Measurements from ENCODE around the gene TBC1D8B.
"Not testable (repeated sequence)": the region's sequence is repeated elsewhere in the genome, so short reads cannot be mapped to it uniquely, and the experiment has no call there.

Gene TBC1D8B

GRCh38 chrX:106862972-106863688, 60.7 kb downstream of the TBC1D8B start:
- Histone ChIP-seq H3K36me3 (ENCODE audit: insufficient read depth, low read length) (no peaks in the 10 kb centered on the region), H3K4me3 (ENCODE audit: low read length) (no peak overlapping the region), H3K9ac (ENCODE audit: low read depth, low read length) (no peak overlapping the region), H3K4me2 (ENCODE audit: low read length) (no peak overlapping the region), H3K9me3 (replicated peaks; ENCODE audit: low read length) (peaks cover 4% of the 10 kb centered on the region), H3K27me3 (ENCODE audit: control insufficient read depth, insufficient read depth, low read length) (no peaks in the 10 kb centered on the region), H3K4me1 (ENCODE audit: control insufficient read depth, insufficient read depth, low read length) (no peaks in the 10 kb centered on the region)

- Histone ChIP-seq H3K9ac (ENCODE audit: low read depth, low read length) (no peak overlapping the region), H3K9me3 (replicated peaks; ENCODE audit: low read length) (peaks cover 4% of the 10 kb centered on the region), H3K4me1 (ENCODE audit: control insufficient read depth, insufficient read depth, low read length) (no peaks in the 10 kb centered on the region), H3K4me3 (ENCODE audit: low read length) (no peak overlapping the region), H3K4me2 (ENCODE audit: low read length) (no peak overlapping the region), H3K27me3 (ENCODE audit: control insufficient read depth, insufficient read depth, low read length) (no peaks in the 10 kb centered on the region), H3K36me3 (ENCODE audit: insufficient read depth, low read length) (no peaks in the 10 kb centered on the region)
Observed at GRCh38 chrX:106863697-106864096, 61.2 kb downstream of the TBC1D8B start.

GRCh38 chrX:106872796-106873195, 70.3 kb downstream of the TBC1D8B start:
- H3K27me3 ChIP-seq (ENCODE audit: control insufficient read depth, insufficient read depth, low read length); H3K4me2 ChIP-seq (ENCODE audit: low read length); H3K4me1 ChIP-seq (ENCODE audit: control insufficient read depth, insufficient read depth, low read length); H3K9ac ChIP-seq (ENCODE audit: low read depth, low read length); H3K36me3 ChIP-seq (ENCODE audit: insufficient read depth, low read length); H3K9me3 ChIP-seq (replicated peaks; ENCODE audit: low read length); H3K4me3 ChIP-seq (ENCODE audit: low read length): not testable (repeated sequence)

- no peak overlapping the region for H3K4me3 ChIP-seq (ENCODE audit: low read length)
- H3K27me3 ChIP-seq (ENCODE audit: control insufficient read depth, insufficient read depth, low read length), result no peaks in the 10 kb centered on the region
- no peak overlapping the region for H3K9ac ChIP-seq (ENCODE audit: low read depth, low read length)
- no peak overlapping the region for H3K4me2 ChIP-seq (ENCODE audit: low read length)
- no peaks in the 10 kb centered on the region for H3K9me3 ChIP-seq (replicated peaks; ENCODE audit: low read length)
- no peaks in the 10 kb centered on the region for H3K36me3 ChIP-seq (ENCODE audit: insufficient read depth, low read length)
- H3K4me1 ChIP-seq (ENCODE audit: control insufficient read depth, insufficient read depth, low read length), result no peaks in the 10 kb centered on the region
Observed at GRCh38 chrX:106874075-106874474, 71.6 kb downstream of the TBC1D8B start.

GRCh38 chrX:106875151-106875550, 72.7 kb downstream of the TBC1D8B start:
- H3K9me3 ChIP-seq (replicated peaks; ENCODE audit: low read length), result no peaks in the 10 kb centered on the region
- no peak overlapping the region for H3K4me2 ChIP-seq (ENCODE audit: low read length)
- H3K9ac ChIP-seq (ENCODE audit: low read depth, low read length), result no peak overlapping the region
- no peaks in the 10 kb centered on the region for H3K4me1 ChIP-seq (ENCODE audit: control insufficient read depth, insufficient read depth, low read length)
- no peak overlapping the region for H3K4me3 ChIP-seq (ENCODE audit: low read length)
- no peaks in the 10 kb centered on the region for H3K27me3 ChIP-seq (ENCODE audit: control insufficient read depth, insufficient read depth, low read length)
- H3K36me3 ChIP-seq (ENCODE audit: insufficient read depth, low read length), result no peaks in the 10 kb centered on the region

- Histone ChIP-seq H3K9me3 (replicated peaks; ENCODE audit: low read length) (no peaks in the 10 kb centered on the region), H3K4me1 (ENCODE audit: control insufficient read depth, insufficient read depth, low read length) (peaks cover under 1% of the 10 kb centered on the region), H3K4me2 (ENCODE audit: low read length) (no peak overlapping the region), H3K9ac (ENCODE audit: low read depth, low read length) (no peak overlapping the region), H3K4me3 (ENCODE audit: low read length) (no peak overlapping the region), H3K27me3 (ENCODE audit: control insufficient read depth, insufficient read depth, low read length) (peaks cover 19% of the 10 kb centered on the region), H3K36me3 (ENCODE audit: insufficient read depth, low read length) (no peaks in the 10 kb centered on the region)
Observed at GRCh38 chrX:106889468-106889867, 87.0 kb downstream of the TBC1D8B start.

GRCh38 chrX:106891762-106892460, 89.4 kb downstream of the TBC1D8B start:
- no peaks in the 10 kb centered on the region for H3K36me3 ChIP-seq (ENCODE audit: insufficient read depth, low read length)
- peaks cover 22% of the 10 kb centered on the region for H3K4me1 ChIP-seq (ENCODE audit: control insufficient read depth, insufficient read depth, low read length)
- H3K4me3 ChIP-seq (ENCODE audit: low read length), result no peak overlapping the region
- peaks cover 19% of the 10 kb centered on the region for H3K27me3 ChIP-seq (ENCODE audit: control insufficient read depth, insufficient read depth, low read length)
- no peak overlapping the region for H3K9ac ChIP-seq (ENCODE audit: low read depth, low read length)
- H3K4me2 ChIP-seq (ENCODE audit: low read length), result no peak overlapping the region
- no peaks in the 10 kb centered on the region for H3K9me3 ChIP-seq (replicated peaks; ENCODE audit: low read length)

GRCh38 chrX:106894392-106894909, 92.0 kb downstream of the TBC1D8B start:
- Histone ChIP-seq H3K4me1 (ENCODE audit: control insufficient read depth, insufficient read depth, low read length) (peaks cover 25% of the 10 kb centered on the region), H3K4me3 (ENCODE audit: low read length) (no peak overlapping the region), H3K9ac (ENCODE audit: low read depth, low read length) (peak overlapping the region; percentile 35), H3K4me2 (ENCODE audit: low read length) (peak overlapping the region; percentile 31), H3K27me3 (ENCODE audit: control insufficient read depth, insufficient read depth, low read length) (peaks cover 19% of the 10 kb centered on the region), H3K9me3 (replicated peaks; ENCODE audit: low read length) (no peaks in the 10 kb centered on the region), H3K36me3 (ENCODE audit: insufficient read depth, low read length) (no peaks in the 10 kb centered on the region)

GRCh38 chrX:106894978-106895452, 92.5 kb downstream of the TBC1D8B start:
- peaks cover 21% of the 10 kb centered on the region for H3K27me3 ChIP-seq (ENCODE audit: control insufficient read depth, insufficient read depth, low read length)
- peak overlapping the region; percentile 42 for H3K4me2 ChIP-seq (ENCODE audit: low read length)
- peak overlapping the region; percentile 35 for H3K9ac ChIP-seq (ENCODE audit: low read depth, low read length)
- no peaks in the 10 kb centered on the region for H3K36me3 ChIP-seq (ENCODE audit: insufficient read depth, low read length)
- H3K9me3 ChIP-seq (replicated peaks; ENCODE audit: low read length), result no peaks in the 10 kb centered on the region
- H3K4me1 ChIP-seq (ENCODE audit: control insufficient read depth, insufficient read depth, low read length), result peaks cover 25% of the 10 kb centered on the region
- no peak overlapping the region for H3K4me3 ChIP-seq (ENCODE audit: low read length)

GRCh38 chrX:106897259-106897658, 94.8 kb downstream of the TBC1D8B start:
- Histone ChIP-seq H3K27me3 (ENCODE audit: control insufficient read depth, insufficient read depth, low read length) (peaks cover 15% of the 10 kb centered on the region), H3K4me3 (ENCODE audit: low read length) (no peak overlapping the region), H3K9ac (ENCODE audit: low read depth, low read length) (no peak overlapping the region), H3K36me3 (ENCODE audit: insufficient read depth, low read length) (no peaks in the 10 kb centered on the region), H3K4me1 (ENCODE audit: control insufficient read depth, insufficient read depth, low read length) (peaks cover 25% of the 10 kb centered on the region), H3K9me3 (replicated peaks; ENCODE audit: low read length) (no peaks in the 10 kb centered on the region), H3K4me2 (ENCODE audit: low read length) (no peak overlapping the region)

GRCh38 chrX:106898462-106898861, 96.0 kb downstream of the TBC1D8B start:
- H3K27me3 ChIP-seq (ENCODE audit: control insufficient read depth, insufficient read depth, low read length), result peaks cover 13% of the 10 kb centered on the region
- no peak overlapping the region for H3K4me2 ChIP-seq (ENCODE audit: low read length)
- H3K36me3 ChIP-seq (ENCODE audit: insufficient read depth, low read length), result no peaks in the 10 kb centered on the region
- H3K9me3 ChIP-seq (replicated peaks; ENCODE audit: low read length), result no peaks in the 10 kb centered on the region
- no peak overlapping the region for H3K4me3 ChIP-seq (ENCODE audit: low read length)
- peaks cover 25% of the 10 kb centered on the region for H3K4me1 ChIP-seq (ENCODE audit: control insufficient read depth, insufficient read depth, low read length)
- H3K9ac ChIP-seq (ENCODE audit: low read depth, low read length), result no peak overlapping the region
